Measurements from ENCODE around the gene TRPT1.

GRCh38 chr11:64258356-64258755 lies 32.4 kb upstream of the TRPT1 start:
- no peak for TF ChIP-seq POLR2AphosphoS5 (IDR thresholded peaks at IDR 0.05; ENCODE audit: insufficient read depth in 1 of 2, low read depth in 1 of 2)
- TF ChIP-seq CTCF (IDR thresholded peaks at IDR 0.05), result no peak
